GM18498 (cell line): ENCODE results near the gene NLGN2.

Experiments used
- ATAC-seq: cut with Tn5 transposase; IDR thresholded peaks from one replicate; pipeline ENCODE4 v1.9.1; 2021; ENCODE audit warnings: mild to moderate bottlenecking, moderate library complexity; ENCODE audit not compliant: unreplicated experiment

NLGN2 gene

DNA sequence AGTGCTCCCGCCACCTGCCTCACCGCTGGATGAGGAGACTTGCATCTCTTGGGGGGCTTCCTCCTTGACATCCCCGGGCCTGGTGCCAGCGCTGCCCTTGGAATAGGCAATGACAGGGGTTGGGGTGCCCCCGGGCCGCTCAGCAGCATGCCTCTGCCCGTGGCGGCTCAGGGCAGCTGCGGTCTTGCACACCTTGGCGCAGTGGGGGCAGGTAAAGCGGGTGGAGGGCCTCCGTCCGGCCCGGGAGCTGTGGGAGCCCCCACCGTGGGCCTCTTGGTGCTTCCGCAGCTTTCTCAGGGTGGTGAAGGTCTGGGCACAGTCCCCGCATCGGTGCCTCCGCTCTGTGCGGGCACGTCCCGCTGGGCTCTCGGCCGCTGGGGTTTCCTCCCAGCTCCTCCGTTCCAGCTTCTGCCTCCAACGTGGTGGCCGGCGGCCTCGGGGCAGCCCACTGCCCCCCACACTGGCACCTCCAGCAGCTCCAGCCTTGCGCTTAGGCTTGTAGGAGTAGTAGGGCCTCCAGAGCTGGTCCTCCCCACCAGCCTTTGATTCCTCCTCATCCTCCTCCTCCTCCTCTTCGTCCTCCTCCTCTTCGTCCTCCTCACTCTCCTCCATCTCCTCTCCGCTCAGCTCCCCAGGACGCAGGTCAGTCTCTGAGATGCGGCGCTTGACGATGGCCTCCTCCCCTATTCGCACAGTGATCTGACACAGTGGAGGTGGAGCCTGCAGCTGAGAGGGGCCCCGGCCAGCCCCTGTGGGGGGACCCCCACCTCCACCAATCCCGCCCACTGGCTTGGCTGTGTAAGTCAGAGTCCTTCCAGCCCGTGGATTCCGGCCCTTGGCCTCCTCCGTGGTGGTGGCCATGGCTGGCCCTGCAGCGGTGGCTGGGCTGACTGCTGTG, 55.1 kb downstream of the NLGN2 start:
- no peak for ATAC-seq

DNA sequence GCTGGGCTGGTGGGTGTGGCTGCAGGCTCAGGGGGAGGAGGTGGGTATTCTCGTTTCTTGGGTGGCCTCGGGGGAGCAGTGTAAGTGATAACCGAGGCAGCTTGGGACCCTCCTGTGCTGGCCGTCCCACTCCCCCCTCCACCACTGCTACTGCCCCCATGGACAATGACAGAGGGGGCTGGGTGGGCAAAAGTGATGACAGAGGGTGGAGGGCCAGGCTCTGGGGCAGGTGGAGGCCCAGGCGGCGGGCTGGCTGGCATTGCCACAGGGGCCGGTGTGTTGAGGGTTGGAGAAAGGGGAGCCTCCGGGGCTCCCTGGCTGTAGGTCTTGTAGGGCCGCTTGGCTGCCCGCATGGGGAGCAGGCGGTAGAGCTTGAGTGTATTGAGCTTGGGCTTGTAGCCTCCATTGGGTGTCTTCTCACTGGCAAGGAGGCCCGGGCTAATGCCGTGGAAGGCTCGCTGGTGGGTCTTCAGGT, 55.8 kb downstream of the NLGN2 start:
- ATAC-seq: no peak

DNA sequence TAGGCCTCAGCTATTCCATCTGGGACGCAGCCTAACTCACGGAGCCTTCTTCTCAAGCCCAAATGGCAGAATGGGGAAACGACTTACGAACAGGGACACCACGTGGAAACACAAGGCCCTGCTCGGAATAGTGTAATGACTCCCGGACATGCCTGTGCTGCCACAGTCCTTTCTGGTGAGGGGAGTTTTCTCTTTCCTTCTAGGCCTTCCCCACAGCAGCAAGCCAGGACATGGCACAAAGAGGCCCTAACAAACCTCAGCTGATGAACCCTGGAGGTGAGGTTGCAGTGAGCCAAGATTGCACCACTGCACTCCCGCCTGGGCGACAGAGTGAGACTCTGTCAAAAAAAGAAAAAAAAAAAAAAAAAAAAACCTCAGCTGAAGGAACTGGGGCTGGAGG, 56.4 kb downstream of the NLGN2 start:
- no peak for ATAC-seq

DNA sequence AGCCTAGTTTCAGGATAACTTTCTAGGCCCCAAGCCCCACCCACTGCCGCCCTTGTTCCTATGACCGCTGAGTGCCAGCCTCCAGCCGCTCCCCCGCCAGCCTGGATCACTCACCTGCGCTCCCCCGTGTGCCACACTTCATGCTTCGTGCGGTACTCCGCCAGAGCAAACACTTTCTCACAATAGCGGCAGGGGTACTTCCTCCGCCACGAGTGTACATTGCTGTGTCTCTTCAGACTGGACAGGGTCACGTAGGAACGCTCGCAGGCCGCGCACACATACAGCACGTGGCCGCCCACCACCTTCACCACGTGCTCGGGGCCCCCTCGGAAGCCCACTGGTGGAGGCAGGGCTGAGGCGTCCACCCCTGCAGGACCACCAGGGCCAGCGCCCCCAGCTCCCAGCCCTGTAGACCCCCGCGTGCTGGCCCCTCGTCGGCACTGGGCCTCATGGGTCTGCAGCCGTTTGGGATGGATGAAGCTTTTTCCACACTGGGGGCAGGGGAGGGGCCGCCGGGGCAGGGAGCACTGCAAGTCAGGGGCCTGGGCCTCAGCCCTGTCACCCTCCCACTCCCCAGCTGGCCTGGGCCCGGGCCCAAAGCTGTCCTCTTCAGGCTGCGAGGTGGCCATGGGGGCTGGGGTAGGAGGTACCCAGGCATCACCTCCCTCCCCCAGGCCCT, 58.1 kb downstream of the NLGN2 start:
- ATAC-seq: no peak

DNA sequence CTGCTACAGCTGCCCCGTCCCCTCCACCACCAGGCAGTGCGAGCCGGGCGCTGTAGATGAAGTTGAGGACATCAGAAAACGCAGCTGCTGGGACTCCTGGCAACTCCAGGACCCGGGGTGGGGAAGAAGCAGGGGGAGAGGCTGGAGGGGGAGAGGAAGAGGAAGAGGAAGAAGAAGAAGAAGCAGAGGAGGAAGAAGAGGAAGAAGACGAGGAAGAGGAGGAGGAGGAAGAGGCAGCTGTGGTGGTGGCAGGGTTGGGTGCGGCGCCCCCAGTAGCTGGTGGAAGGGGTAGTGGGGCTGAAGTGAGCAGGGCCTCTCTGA, 58.6 kb downstream of the NLGN2 start:
- ATAC-seq: no peak

DNA sequence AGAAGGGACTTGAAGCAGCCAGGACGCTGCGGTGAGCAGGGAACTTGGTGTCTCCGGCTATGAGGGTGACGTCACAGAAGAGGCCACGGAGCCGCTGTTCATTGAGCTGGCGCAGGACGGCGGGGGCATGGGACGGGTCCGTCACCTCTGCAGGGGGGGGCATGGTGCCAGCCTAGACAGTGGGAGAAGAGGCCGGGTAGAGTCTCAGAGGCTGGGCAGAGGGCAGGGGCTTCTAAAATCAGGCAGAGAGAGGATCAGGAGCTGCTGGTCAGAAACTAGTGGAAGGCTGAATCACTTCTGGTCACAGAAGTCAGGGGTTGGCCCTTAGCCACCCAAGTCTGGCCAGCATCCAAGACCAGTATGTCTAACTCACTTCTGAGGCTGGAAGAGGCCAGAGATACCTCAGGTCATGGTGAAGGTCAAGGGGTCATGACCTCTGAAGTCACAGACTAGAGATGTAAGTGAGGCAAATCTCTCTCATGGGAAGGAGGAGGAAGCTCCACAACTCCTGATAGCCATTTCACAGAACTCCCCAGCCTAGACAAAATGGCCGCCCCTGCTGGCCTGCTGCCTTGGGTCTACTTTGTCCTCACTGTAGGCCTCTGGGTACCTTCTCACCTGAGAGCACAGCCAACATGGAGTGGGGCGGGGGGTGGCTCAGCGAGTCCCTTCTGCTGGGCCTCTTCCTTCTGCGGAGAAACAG, 59.1 kb downstream of the NLGN2 start:
- no peak for ATAC-seq

DNA sequence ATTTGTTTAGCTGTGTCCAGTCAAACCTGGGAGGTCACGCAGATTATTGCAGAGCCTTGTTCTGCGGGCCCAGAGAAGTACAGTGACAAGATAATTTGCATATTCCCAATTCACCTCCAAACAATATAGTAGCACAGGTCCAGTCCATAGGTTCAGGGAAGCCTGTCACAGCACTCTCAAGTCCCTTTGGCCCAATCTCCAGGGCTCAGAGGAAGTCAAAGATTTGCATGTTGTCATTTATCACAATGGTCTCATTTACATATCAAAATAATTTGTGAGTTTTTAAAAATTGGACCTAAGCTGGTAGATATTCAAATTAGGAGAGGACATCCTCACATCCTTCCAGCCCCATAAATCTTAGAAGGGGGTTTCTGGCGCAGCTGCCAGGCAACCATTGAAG, 59.9 kb downstream of the NLGN2 start:
- ATAC-seq: no peak

DNA sequence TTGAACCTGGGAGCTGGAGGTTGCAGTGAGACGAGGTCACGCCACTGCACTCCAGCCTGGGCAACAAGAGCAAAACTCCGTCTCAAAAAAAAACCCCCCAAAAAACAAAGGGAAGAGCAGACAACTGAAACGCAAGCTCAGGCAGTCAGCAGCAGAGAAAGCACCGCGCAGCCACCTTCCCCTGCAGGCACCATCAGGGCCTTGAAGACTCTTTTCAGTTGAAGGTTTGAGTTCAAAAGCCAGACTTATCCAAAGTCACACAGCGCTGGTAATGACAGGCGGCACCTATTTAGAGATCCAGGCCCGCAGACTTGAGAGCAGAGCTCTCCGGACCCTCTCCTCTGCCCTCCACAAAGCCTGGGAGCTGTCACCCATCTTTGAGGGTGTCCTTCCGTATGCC, 60.6 kb downstream of the NLGN2 start:
- no peak for ATAC-seq

DNA sequence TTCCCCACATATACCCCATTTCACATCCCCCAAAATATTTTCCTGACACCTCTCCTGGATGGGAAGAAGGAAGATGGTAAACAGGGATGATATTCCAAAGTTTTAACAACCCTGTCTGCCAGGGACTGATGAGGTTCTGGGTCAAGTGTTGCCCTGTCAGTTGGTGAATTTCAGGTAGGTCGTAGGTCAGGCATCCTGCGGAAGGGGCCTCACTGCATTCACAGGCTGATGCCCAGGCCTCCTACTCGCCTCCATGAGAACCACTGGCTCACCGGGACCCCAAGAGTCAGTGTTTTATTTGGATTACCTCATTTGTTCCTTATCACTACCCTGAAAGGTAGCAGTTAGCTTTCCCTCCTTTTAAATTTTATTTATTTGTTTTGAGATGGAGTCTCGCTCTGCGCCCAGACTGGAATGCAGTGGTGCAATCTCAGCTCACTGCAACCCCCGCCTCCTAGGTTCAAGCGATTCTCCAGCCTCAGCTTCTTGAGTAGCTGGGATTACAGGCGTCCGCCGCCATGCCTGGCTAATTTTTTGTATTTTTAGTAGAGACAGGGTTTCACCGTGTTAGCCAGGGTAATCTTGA, 61.3 kb downstream of the NLGN2 start:
- ATAC-seq: no peak
